ENCODE data around the gene LMNB1.

DNA sequence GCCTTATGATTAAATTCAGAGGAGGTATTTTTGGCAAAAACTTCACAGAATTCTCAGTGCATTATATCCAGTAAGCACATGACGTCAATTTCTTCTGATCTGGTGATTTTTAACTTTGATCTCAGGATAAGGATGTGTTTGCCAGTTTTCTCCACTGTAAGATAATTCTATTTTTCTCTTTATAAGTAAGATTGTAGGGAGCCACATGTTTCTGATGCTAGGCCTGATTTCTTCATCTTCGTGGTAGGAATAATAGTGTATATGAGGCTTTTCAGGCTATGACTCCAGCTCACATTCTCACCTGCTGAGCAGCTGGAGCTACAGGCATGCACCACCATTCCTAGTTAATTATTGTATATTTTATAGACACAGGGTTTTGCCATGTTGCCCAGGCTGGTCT lies 32.1 kb upstream of the LMNB1 start:
- no peak for TF ChIP-seq CTCF (IDR thresholded peaks at IDR 0.05; ENCODE audit: borderline replicate concordance, extremely low read depth, low read length, poor library complexity, severe bottlenecking)
- no peak for TF ChIP-seq EZH2 (IDR thresholded peaks at IDR 0.05; ENCODE audit: borderline replicate concordance, low read depth, low read length, severe bottlenecking)
